OCI-M1 (cell line): ENCODE measurements around the gene OR12D2.
"Not testable (repeated sequence)": the region's sequence is repeated elsewhere in the genome, so short reads cannot be mapped to it uniquely, and the experiment has no call there.

Experiments used
- DNase-seq: peaks from one replicate; lab custom pipeline; 2025; lab: John Stamatoyannopoulos, UW

OR12D2 gene, protein sequence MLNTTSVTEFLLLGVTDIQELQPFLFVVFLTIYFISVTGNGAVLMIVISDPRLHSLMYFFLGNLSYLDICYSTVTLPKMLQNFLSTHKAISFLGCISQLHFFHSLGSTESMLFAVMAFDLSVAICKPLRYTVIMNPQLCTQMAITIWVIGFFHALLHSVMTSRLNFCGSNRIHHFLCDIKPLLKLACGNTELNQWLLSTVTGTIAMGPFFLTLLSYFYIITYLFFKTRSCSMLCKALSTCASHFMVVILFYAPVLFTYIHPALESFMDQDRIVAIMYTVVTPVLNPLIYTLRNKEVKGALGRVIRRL

DNA sequence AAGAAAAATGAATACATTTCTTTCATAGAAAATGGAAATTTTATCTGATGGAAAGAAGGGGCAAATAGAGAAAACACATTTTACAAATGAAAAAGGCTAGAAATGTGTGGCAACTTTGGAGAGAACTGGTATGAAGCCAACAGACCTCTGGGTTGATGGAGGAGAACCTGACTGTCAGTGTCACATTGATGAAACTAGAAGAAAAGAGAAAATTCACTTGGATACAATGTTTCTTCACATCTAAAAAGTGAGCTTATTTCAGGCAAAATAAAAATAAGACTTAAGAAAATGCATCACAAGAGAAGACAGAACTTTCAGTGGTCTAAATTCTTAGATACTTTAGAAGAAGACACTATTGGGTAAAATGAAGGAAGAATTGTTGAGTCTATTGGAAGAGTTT lies at the start of gene OR12D2:
Gene OR12D2, plus strand, starts transcription at position 301 of the 400 bp plus-strand sequence. CDS start 1,069 bp downstream, outside the sequence.
- DNase-seq = peak; percentile 7

DNA sequence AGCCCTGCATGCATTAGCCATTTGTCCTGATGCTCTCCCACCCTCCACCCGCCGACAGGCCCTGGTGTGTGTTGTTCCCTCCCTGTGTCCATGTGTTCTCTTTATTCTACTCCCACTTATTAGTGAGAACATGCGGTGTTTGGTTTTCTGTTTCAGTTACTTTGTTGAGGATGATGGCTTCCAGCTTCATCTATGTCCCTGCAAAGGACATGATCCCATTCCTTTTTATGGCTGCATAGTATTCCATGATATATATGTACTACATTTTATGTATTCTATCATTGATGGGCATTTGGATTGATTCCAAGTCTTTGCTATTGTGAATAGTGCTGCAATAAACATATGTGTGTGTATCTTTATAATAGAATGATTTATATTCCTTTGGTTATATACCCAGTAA lies 46.1 kb upstream of the OR12D2 start:
- not testable (repeated sequence) for DNase-seq

DNA sequence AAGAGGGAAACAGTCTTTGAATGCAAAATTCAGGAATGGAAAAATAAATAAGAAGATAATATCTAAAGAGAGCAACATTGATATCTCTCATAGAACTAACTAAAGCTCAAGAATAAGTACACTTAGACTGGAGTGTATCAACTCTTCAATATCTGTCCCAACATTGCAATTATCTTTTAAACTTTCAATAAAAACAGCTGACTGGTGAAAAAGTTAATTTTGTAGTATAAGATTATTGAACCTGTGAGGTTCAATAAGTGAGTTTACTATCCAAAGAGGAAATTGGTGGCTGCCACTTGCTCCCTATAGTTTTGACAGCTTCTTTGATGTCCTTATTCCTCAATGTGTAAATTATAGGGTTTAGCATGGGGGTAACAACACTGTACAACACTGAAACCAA lies 40.5 kb upstream of the OR12D2 start:
- DNase-seq = no peak

DNA sequence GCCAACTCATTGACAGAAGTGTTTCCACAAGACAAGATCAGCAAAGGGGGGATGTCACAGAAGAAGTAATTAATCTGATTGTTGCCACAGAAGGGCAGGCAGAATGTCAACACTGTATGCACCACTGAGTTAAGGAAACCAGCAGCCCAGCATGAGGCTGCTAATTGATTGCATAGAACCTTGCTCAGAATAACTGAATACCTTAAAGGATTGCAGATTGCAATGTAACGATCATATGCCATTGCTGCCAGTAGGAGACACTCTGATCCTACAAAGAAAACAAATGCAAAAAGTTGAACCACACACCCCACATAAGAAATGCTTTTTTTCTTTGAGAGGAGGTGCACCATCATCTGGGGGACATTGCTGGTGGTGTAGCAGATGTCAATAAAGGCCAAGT lies 39.8 kb upstream of the OR12D2 start:
- peak; percentile 8 for DNase-seq

DNA sequence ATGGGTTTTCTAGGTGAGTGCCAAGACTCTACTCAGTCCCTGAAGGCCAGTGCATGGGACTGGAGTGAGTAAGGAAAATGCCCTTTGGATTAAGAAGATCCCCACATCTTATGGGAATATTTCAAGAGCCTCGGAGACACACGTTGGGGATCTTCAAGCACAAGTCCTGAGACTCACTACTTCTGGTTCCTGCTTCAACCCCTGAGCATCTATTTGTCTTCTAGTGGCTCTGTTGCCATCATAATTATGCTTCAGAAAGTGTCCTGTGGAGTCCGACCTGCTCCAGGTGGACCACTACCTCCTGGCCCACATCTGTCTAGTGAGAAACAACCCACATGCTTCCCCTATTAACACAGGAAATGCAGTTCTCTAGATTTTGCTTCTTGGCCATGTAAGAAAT lies 26.7 kb upstream of the OR12D2 start, which contains the start of gene OR5V1:
Gene OR5V1, minus strand, starts transcription at position 101 of the 400 bp plus-strand sequence. CDS start 12,670 bp downstream, outside the sequence.
- no peak for DNase-seq

DNA sequence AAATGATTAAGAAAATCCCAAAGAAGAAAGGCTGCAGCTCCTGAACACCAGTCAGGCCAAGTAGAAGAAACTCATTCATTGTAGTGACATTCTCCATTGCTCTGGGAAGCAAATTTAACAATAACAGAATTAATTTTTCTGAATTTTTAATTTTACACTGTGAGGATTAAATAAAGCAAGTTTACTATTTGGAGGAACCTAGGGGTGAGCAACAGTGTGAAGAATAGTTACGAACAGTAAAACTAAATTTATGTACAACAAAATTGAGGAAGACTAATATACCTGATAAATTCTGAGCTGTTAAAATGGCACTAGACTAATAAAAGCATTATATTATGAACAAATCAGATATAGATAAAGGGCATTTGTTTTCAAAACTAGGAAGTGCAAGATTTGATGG lies 20.2 kb upstream of the OR12D2 start, which contains the start of gene OR12D3:
Gene OR12D3, minus strand, starts transcription at position 101 of the 400 bp plus-strand sequence. Its CDS starts 4 bp downstream, at position 97.
- DNase-seq = no peak

DNA sequence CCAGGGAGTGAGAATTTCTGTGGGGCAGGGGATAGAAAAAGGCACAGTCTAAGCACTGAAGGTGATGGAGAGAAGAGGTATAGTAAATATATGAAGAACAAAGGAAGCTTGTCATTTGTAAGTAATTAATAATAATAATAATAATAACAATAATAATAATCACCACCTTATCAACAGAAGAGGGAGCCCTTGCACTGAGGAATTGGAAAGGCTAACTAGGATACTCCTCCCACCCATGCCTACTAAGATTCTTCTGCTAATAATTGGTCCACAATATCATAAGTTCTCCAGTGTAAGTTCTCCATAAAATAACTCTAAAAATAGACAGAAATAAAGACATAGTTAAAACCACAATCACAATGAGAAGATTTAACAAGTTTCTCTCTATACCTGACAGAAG lies 19.4 kb upstream of the OR12D2 start:
- peak; percentile 21 for DNase-seq

DNA sequence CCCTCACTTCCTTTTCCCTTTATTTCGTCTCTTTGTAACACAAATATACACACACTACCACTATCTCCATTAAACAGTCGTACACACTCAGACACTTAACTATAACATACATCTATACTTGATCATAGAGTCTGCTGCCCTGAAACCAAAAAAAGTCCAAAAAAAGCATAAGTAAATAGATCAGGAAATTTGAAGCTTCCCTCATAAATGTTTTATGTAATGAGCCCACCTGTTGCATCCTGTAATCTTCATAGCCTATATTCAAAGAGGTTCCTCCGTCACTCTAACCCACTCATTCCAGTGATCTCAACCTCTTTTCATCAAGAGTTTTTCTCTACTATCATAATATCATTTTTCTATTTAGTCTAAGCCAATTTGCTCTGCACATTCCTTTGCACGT lies 6.9 kb upstream of the OR12D2 start:
- DNase-seq = no peak

DNA sequence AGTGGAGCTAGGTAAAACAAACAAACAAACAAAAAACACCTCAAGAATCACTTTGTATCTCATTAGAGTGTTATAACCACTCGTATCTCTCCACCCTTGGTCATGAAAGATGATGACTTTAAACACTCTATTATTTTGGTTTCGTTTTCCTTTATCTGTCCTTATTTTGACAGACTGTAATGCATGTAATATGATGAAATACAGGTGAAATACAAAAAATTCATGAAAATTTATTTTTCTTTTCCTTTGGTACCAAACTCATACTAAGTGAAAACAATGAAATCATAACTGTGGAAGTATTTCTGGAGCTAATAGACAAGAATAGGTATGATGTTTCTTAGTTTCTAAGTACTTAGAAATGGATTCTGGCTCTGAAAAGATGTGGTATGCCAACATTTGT lies 4.1 kb downstream of the OR12D2 start:
- DNase-seq = peak; percentile 86

DNA sequence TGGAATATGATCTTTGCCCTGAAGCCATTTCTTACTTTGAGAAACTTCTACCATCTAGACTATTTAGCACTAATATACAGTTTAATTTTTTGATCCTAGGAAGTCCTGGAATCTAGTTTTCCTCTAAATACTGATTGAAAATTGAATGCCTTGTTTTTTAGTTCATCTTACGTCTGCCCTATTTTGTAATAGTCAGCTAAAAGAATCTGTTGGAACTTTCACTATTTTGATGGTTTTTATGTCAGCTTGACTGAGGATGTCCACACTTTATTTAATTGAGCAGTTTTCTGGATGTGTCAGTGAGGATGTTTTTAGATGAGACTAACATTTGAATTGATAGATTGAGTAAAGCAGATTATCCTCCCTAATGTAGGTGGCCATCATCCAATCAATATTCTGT lies 8.4 kb downstream of the OR12D2 start:
- no peak for DNase-seq

DNA sequence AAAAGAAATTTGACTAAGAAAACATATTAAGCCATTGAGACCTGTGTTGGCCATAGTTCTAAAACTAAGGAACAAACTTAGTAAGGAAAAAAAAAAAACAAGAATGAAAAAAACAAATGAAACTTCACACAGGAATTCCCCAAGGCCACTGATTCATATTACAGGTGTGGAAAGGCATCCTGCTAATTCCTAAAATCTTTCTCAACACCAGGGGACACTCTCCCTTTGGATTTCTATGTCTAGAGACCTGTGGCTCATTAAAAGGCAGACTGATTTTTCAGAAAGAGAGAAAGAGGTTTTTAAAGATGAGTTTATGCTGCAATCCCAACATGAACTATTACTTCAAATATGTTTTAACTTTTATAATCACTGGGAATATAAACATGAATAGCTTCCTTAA lies 19.2 kb downstream of the OR12D2 start, which contains the start of gene OR12D1:
Gene OR12D1, plus strand, starts transcription at position 341 of the 400 bp plus-strand sequence.
- peak; percentile 32 for DNase-seq

DNA sequence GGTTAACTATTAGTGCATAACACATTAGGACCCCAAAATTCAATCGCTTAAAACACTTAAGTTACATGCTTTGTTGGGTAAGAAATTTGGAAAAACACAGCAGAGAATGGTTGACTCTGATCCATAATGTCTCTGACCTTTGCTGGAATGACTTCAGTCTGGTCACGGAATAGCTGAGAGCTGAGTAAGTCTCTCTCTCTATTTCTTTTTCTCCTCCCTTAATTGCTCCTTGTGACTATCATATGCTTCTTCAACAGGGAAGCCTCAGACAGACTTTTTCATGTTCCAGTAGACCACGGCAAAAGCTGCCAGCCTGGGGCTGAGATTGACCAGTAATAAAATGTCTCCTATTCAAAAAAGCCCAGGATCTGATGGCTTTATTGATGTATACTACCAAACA lies 24.1 kb downstream of the OR12D2 start:
- no peak for DNase-seq

DNA sequence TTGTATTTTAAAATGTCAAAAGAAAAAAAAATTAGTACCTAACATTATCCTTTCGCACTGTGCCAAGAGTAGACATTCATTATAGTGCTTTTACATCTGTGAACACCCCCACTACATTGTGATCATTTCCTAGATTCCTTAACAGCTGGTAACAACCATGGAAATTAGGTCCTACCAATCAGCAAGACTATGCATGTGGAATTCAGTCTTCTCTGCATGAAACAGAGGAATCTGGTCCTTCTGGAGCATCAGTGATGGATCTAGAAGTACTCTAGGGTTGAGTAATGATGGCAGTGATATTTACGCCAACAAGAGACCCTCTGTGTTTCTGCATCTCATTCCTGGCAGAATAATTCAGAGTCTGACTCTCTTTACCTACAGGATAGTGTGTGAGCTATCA lies 28.7 kb downstream of the OR12D2 start:
- no peak for DNase-seq

DNA sequence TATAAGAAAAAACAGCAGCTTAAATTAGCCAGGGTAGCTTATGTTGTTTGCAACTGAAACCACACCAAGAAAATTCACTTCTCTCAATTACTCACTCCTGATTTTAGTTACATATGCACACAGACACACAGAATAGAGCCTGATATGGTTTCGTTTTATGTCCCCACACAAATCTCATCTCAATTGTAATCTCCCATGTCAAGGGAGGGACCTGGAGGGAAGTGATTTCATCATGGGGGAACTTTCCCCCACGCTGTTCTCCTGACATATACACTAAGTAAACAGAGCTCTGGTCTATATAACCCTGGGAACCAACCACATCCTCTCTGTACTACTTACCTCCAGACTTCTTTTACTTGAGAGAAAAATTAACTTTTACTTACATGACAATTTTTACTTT lies 29.1 kb downstream of the OR12D2 start:
- peak; percentile 13 for DNase-seq

DNA sequence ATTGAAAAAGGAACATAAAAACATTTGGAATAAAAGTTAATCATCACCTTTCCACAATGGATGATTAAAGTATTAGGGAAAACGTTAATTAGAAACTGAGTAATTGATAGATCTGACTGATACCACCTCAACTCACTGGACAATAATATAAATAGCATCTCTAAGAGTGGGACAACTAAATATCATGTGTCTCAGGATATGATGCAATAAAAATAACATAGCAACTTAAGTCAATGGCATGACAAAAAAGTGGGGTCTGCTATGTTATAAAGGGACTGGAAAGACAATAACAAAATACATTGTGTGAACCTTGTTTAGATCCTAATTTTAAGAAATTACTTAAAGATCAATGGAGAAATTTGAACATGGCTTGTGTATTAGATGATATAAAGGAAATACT lies 29.6 kb downstream of the OR12D2 start:
- DNase-seq = no peak

DNA sequence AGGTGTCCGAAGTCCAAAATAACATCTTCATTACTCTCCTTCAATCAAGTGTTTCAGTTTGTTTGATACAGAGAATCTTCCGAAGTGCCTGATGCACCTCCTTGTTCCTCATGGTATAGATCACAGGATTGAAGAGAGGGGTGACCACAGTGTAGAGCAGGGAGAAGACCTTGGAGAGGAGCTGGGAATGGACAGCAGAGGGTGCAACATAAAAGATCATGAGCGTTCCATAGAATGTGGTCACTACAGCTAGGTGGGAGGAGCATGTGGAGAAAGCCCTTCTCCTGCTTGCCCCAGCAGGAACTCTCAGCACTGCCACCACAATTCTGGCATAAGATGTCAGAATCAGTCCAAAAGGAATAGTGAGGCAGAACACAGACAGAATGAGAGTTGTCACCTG lies 31.2 kb downstream of the OR12D2 start:
- peak; percentile 38 for DNase-seq

DNA sequence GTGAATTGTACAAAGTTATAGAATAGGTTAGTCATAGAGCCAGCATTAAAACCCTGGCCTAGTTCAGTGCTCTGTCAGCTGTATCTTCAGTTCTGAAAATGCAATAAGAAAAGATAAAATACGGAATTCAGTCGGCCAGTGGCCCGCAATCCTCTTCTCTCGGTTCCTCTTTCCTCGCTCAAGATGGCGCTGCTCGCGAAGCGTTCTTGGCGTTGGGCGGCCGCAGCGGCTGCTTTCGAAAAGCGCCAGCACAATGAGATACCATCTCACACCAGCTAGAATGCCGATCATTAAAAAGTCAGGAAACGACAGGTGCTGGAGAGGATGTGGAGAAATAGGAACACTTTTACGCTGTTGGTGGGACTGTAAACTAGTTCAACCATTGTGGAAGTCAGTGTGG lies 41.3 kb downstream of the OR12D2 start:
- DNase-seq = not testable (repeated sequence)

DNA sequence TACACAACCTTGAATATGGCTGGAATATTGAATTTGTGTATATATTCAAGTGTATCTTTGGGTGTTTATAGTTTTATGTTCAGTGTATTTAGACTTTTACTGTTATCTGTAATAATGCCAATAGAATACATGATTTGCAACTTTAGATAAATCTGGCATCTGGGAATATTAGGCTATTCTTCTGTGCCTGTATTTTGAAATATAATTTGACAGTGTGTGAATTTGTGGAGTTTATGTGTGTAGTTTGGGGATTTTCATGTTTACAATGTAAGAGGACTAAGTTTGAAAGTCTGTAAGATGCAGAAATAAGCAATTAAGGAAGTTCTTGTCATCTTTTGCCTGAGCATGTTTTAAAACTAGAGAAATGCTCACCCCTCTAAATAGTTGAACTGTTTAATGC lies 43.6 kb downstream of the OR12D2 start, which contains the start of gene OR10C1:
Gene OR10C1, plus strand, starts transcription at position 301 of the 400 bp plus-strand sequence. CDS start 710 bp downstream, outside the sequence.
- no peak for DNase-seq

DNA sequence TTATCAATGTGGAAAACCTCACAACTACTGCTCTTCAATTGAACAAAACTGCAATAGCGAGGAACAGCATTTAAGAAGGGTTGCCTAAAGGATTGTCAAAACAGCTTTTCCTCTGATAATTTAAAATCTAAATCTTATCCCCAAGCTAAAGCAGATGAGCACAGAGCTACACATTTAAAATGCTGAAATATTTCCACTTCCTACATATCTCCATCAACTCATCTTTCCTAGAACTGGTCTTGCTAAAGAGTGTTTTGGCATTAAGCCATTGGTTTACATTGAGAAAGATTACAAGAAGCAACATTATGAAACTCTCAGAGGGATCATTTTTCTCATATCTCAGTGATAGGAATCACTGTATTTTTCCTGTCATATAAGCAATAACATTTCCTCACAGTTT lies 47.3 kb downstream of the OR12D2 start:
- DNase-seq = peak; percentile 89

DNA sequence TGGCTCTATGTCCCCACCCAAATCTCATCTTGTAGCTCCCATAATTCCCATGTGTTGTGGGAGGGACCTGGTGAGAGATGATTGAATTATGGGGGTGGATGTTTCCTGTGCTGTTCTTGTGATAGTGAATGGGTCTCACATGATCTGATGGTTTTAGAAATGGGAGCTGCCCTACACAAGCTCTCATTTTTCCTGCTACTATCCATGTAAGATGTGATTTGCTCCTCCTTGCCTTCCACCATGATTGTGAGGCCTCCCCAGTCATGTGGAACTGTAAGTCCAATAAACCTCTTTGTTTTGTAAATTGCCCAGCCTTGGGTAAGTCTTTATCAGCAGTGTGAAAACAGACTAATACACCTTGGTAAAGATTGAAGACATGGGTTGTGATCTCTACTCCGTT lies 48.6 kb downstream of the OR12D2 start:
- DNase-seq = not testable (repeated sequence)
